Measurements from ENCODE around the gene BMAL1.

DNA sequence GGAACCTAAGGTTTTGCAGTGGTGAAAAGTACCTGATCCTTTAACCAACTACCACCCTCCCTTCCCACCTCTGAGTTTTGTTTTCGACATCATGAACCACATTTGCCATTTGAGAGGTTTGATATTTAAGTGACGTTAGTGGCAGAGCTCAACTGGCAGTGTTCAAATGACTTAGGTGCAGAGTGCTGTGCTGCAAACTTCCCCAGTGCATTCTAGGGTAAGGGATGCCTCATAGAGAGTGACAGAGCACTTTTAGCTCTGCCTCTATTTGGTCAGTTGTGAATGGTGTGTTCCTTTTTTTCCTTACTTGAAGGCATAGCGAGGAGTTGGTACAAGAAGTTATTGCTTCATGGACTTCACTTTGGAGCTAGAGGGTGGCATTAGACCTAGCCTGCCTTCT, 9.4 kb downstream of the BMAL1 start:
- TF ChIP-seq CEBPB (IDR thresholded peaks at IDR 0.05; ENCODE audit: low read depth, low read length) = no peak
- TF ChIP-seq CTCF (conservative IDR thresholded peaks at IDR 0.05; ENCODE audit: low read depth, low read length) = no peak
- TF ChIP-seq RFX5 (IDR thresholded peaks at IDR 0.05; ENCODE audit: low read depth, low read length) = no peak
- TF ChIP-seq RAD21 (IDR thresholded peaks at IDR 0.05; ENCODE audit: low read length) = no peak
- no peak for TF ChIP-seq POLR2A (IDR thresholded peaks at IDR 0.05; ENCODE audit: low read depth, low read length)

All from IMR-90 (cell line).